HG03457 (cell line): ENCODE results near the gene EXOC3.
A peak's percentile ranks its signal among the peaks of the same experiment; 100 is the strongest.
"Not testable (repeated sequence)": the region's sequence is repeated elsewhere in the genome, so short reads cannot be mapped to it uniquely, and the experiment has no call there.

Experiments used
- ATAC-seq: cut with Tn5 transposase; IDR thresholded peaks from one replicate; pipeline ENCODE4 v1.9.1; 2021; ENCODE audit warnings: moderate number of reproducible peaks; ENCODE audit not compliant: unreplicated experiment

The EXOC3 gene

GRCh38 chr5:442335-443238, at the start of gene EXOC3:
Gene EXOC3, plus strand, starts transcription at chr5:443176. Its CDS starts 3,030 bp downstream, at chr5:446206.
- ATAC-seq = peak; percentile 79

- ATAC-seq = no peak
These were observed 49.1 kb upstream of the EXOC3 start for GRCh38 chr5:393846-394275.

- ATAC-seq = no peak
These were observed 48.3 kb upstream of the EXOC3 start for GRCh38 chr5:394671-395155.

GRCh38 chr5:395156-395920, 47.6 kb upstream of the EXOC3 start:
- ATAC-seq = no peak

- ATAC-seq = no peak
These were observed 47.0 kb upstream of the EXOC3 start for GRCh38 chr5:395921-396530.

GRCh38 chr5:396531-396961, 46.4 kb upstream of the EXOC3 start:
- no peak for ATAC-seq

GRCh38 chr5:398141-398474, 44.9 kb upstream of the EXOC3 start:
- ATAC-seq = not testable (repeated sequence)

- no peak for ATAC-seq
These were observed 44.3 kb upstream of the EXOC3 start for GRCh38 chr5:398475-399295.

GRCh38 chr5:399296-400281, 43.4 kb upstream of the EXOC3 start:
- ATAC-seq = peak; percentile 53

GRCh38 chr5:400282-401145, 42.5 kb upstream of the EXOC3 start:
- ATAC-seq = peak; percentile 1

- ATAC-seq = no peak
These were observed 41.6 kb upstream of the EXOC3 start for GRCh38 chr5:401146-402034.

- ATAC-seq = not testable (repeated sequence)
These were observed 40.8 kb upstream of the EXOC3 start for GRCh38 chr5:402219-402614.

- peak; percentile 37 for ATAC-seq
These were observed 40.2 kb upstream of the EXOC3 start for GRCh38 chr5:402615-403359.

- ATAC-seq = no peak
These were observed 39.0 kb upstream of the EXOC3 start for GRCh38 chr5:403995-404394.

GRCh38 chr5:404666-405241, 38.2 kb upstream of the EXOC3 start:
- ATAC-seq = no peak

GRCh38 chr5:405421-405820, 37.6 kb upstream of the EXOC3 start:
- no peak for ATAC-seq
